GM23338 (cell line): Measurements from ENCODE around the gene UPP1. TPM values are rescaled to one million over a fixed set of nuclear protein-coding genes. Genes with fewer than 3 reads are reported as not detected.

Source experiments
- ATAC-seq: fragments of 200-7000 bp; cut with Tn5 transposase; 3 replicates; pipeline ENCODE4 v1.9.1; 2020
- DNase-seq: peaks from one replicate; pipeline ENCODE4 v3.0.0-alpha.2; 2015; ENCODE audit warnings: low spot score
- H2AFZ ChIP-seq: fragments of 200-600 bp; sonication (generic); 2 replicates; pipeline ENCODE4 v1.8.0; 2016; ENCODE audit warnings: antibody characterized with exemption, mild to moderate bottlenecking, moderate library complexity
- H3F3A ChIP-seq: fragments of 200-600 bp; sonication (generic); replicated peaks from 2 replicates; pipeline ENCODE4 v1.8.0; 2017; ENCODE audit warnings: antibody characterized with exemption, mixed run types, low read depth
- H3K27ac ChIP-seq: fragments of 200-600 bp; sonication (generic); 2 replicates; pipeline ENCODE4 v1.6.1; 2016; ENCODE audit warnings: low read depth
- H3K27me3 ChIP-seq: fragments of 200-600 bp; sonication (generic); 2 replicates; pipeline ENCODE4 v1.8.0; 2016; ENCODE audit warnings: mild to moderate bottlenecking, mixed run types, moderate library complexity; ENCODE audit not compliant: insufficient read depth
- H3K36me3 ChIP-seq: fragments of 200-600 bp; sonication (generic); 2 replicates; pipeline ENCODE4 v1.8.0; 2016; ENCODE audit warnings: mild to moderate bottlenecking; ENCODE audit not compliant: insufficient read depth
- H3K4me1 ChIP-seq: fragments of 200-600 bp; sonication (generic); 2 replicates; pipeline ENCODE4 v1.8.0; 2016; ENCODE audit warnings: mild to moderate bottlenecking, moderate library complexity; ENCODE audit not compliant: insufficient read depth
- H3K4me2 ChIP-seq: fragments of 200-600 bp; sonication (generic); 2 replicates; pipeline ENCODE4 v1.7.1; 2017; ENCODE audit warnings: mixed run types
- H3K4me3 ChIP-seq: fragments of 200-600 bp; sonication (generic); 2 replicates; pipeline ENCODE4 v1.6.1; 2016; ENCODE audit warnings: mixed run types
- H3K79me2 ChIP-seq: fragments of 200-600 bp; sonication (generic); replicated peaks from 2 replicates; pipeline ENCODE4 v1.8.0; 2017; ENCODE audit warnings: mild to moderate bottlenecking; ENCODE audit not compliant: insufficient read depth
- H3K9me2 ChIP-seq: fragments of 200-600 bp; sonication (generic); 2 replicates; pipeline ENCODE4 v1.8.0; 2017; ENCODE audit not compliant: insufficient read depth
- H4K20me1 ChIP-seq: fragments of 200-600 bp; sonication (generic); replicated peaks from 2 replicates; pipeline ENCODE4 v1.8.0; 2017; ENCODE audit warnings: mild to moderate bottlenecking; ENCODE audit not compliant: insufficient read depth
- H3K27ac Mint-ChIP-seq: 2 replicates; pipeline ENCODE4 v1.8.0; 2020; ENCODE audit warnings: inconsistent platforms, mild to moderate bottlenecking, moderate library complexity, mixed read lengths
- H3K27me3 Mint-ChIP-seq: 3 replicates; pipeline ENCODE4 v1.8.0; 2022; ENCODE audit warnings: low read depth, mild to moderate bottlenecking, moderate library complexity, mixed read lengths, inconsistent platforms; ENCODE audit not compliant: insufficient read depth, poor library complexity
- H3K36me3 Mint-ChIP-seq: 3 replicates; pipeline ENCODE4 v1.8.0; 2021; ENCODE audit warnings: low read depth, mild to moderate bottlenecking, inconsistent platforms, moderate library complexity, mixed read lengths
- H3K4me1 Mint-ChIP-seq: 3 replicates; pipeline ENCODE4 v1.8.0; 2020; ENCODE audit warnings: mild to moderate bottlenecking, inconsistent platforms, mixed read lengths
- H3K4me3 Mint-ChIP-seq: 3 replicates; pipeline ENCODE4 v1.8.0; 2021; ENCODE audit warnings: moderate library complexity, mild to moderate bottlenecking, inconsistent platforms, mixed read lengths
- H3K9me3 Mint-ChIP-seq: 3 replicates; pipeline ENCODE4 v1.8.0; 2020; ENCODE audit warnings: moderate library complexity, mild to moderate bottlenecking, inconsistent platforms, mixed read lengths
- CREB1 ChIP-seq: fragments of 250-450 bp; sonication (Bioruptor Pico); IDR thresholded peaks from 2 replicates; pipeline ENCODE4 v1.5.0; 2020; ENCODE audit warnings: low read depth, mild to moderate bottlenecking, moderate library complexity
- ETS1 ChIP-seq: IDR thresholded peaks from 2 replicates; pipeline ENCODE4 v1.6.1; 2016; ENCODE audit warnings: antibody characterized with exemption
- EZH2 ChIP-seq: fragments of 200-600 bp; sonication (generic); IDR thresholded peaks from one replicate; pipeline ENCODE4 v1.8.0; 2017; ENCODE audit warnings: antibody characterized with exemption, mild to moderate bottlenecking, low read depth; ENCODE audit not compliant: unreplicated experiment
- EZH2phosphoT487 ChIP-seq: fragments of 200-600 bp; sonication (generic); IDR thresholded peaks from one replicate; pipeline ENCODE4 v1.8.1; 2018; ENCODE audit warnings: antibody characterized with exemption; ENCODE audit not compliant: unreplicated experiment
- JUNB ChIP-seq: IDR thresholded peaks from one replicate; pipeline ENCODE4 v1.6.1; 2016; ENCODE audit warnings: antibody characterized with exemption; ENCODE audit not compliant: unreplicated experiment
- NANOG ChIP-seq: IDR thresholded peaks from 2 replicates; pipeline ENCODE4 v1.6.1; 2016; ENCODE audit warnings: antibody characterized with exemption, borderline replicate concordance
- STAT1 ChIP-seq: IDR thresholded peaks from one replicate; pipeline ENCODE4 v1.6.1; 2016; ENCODE audit warnings: antibody characterized with exemption; ENCODE audit not compliant: unreplicated experiment
- ZNF331 ChIP-seq: fragments of 250-450 bp; sonication (Bioruptor Pico); IDR thresholded peaks from 2 replicates; pipeline ENCODE4 v1.5.0; 2020; ENCODE audit warnings: low read depth, mild to moderate bottlenecking, moderate library complexity
- ZNF462 ChIP-seq: fragments of 250-450 bp; sonication (Bioruptor Pico); IDR thresholded peaks from 2 replicates; pipeline ENCODE4 v1.5.0; 2020; ENCODE audit warnings: mild to moderate bottlenecking, moderate library complexity
- polyA plus RNA-seq: library from polyadenylated mRNA; unstranded; fragments of >200 nt; fragmentation: Nextera tagmentation; extraction: Ambion mirVana; gene quantifications from 2 replicates; pipeline ENCODE4 v1.2.1, GENCODE V29; 2016
- total RNA-seq: library from RNA; depleted of rRNA; stranded (reverse); fragments of >200 nt; shearing (Covaris generic); gene quantifications from 2 replicates; pipeline ENCODE4 v1.2.3, GENCODE V29; 2014

The UPP1 gene
- total and polyA plus RNA-seq, 2 experiments from 2014 or later: 22.7 to 43.5 TPM

GRCh38 chr7:48088559-48089045, 463 bp upstream of the UPP1 start (continued):
- TF ChIP-seq EZH2phosphoT487 (no peak), ZNF331 (CRISPR knock-in tag) (no peak)

- H3K27me3 ChIP-seq: no peaks in the 10 kb centered on the region
- Mint-ChIP-seq H3K4me1 (peaks cover 40% of the 10 kb centered on the region), H3K27me3 (peaks cover 17% of the 10 kb centered on the region), H3K36me3 (peaks cover 48% of the 10 kb centered on the region), H3K27ac (peak overlapping the region; percentile 51; the same call in 1 of the 2 replicates), H3K9me3 (no peaks in the 10 kb centered on the region), H3K4me3 (peak overlapping the region; percentile 87)
- no peak overlapping the region for H2AFZ ChIP-seq
- peaks cover 19% of the 10 kb centered on the region for H3K4me1 ChIP-seq
- TF ChIP-seq STAT1 (no peak), ETS1 (no peak), EZH2 (no peak), ZNF331 (CRISPR knock-in tag) (no peak)
- DNase-seq (peak; percentile 77), ATAC-seq (peak; percentile 3)
- peaks cover 10% of the 10 kb centered on the region for H3F3A ChIP-seq
- peak overlapping the region; percentile 98 for H3K4me2 ChIP-seq
- no peaks in the 10 kb centered on the region for H3K9me2 ChIP-seq
- H3K79me2 ChIP-seq: 0 out of 2 replicates have a peak, but pooled peaks cover 4% of the 10 kb centered on the region
- peaks cover 13% of the 10 kb centered on the region for H3K36me3 ChIP-seq
- H3K4me3 ChIP-seq: peak overlapping the region; percentile 88
- H4K20me1 ChIP-seq: no peaks in the 10 kb centered on the region
- H3K27ac ChIP-seq: peak overlapping the region; percentile 39; the same call in 1 of the 2 replicates
Measured at GRCh38 chr7:48090095-48090805, 1.2 kb downstream of the UPP1 start.

- peaks cover 26% of the 10 kb centered on the region for H3K4me1 Mint-ChIP-seq
- H3K36me3 Mint-ChIP-seq: peaks cover 61% of the 10 kb centered on the region
- peaks cover 13% of the 10 kb centered on the region for H3K4me1 ChIP-seq
- no peak overlapping the region for H3K27ac ChIP-seq
- H3K27ac Mint-ChIP-seq: no peak overlapping the region
- H4K20me1 ChIP-seq: 0 out of 2 replicates have a peak, but pooled peaks cover 4% of the 10 kb centered on the region
- 0 out of 2 replicates have a peak overlapping the region, but pooled peaks have one; percentile 88 for H3K4me3 ChIP-seq
- H3K27me3 Mint-ChIP-seq: peaks cover 17% of the 10 kb centered on the region
- no peaks in the 10 kb centered on the region for H3K27me3 ChIP-seq
- ATAC-seq: no peak
- 0 out of 2 replicates have a peak overlapping the region, but pooled peaks have one; percentile 98 for H3K4me2 ChIP-seq
- H3K9me2 ChIP-seq: no peaks in the 10 kb centered on the region
- no peaks in the 10 kb centered on the region for H3K9me3 Mint-ChIP-seq
- H3K79me2 ChIP-seq: 0 out of 2 replicates have a peak, but pooled peaks cover 4% of the 10 kb centered on the region
- H3F3A ChIP-seq: peaks cover 10% of the 10 kb centered on the region
- H3K36me3 ChIP-seq: peaks cover 15% of the 10 kb centered on the region
- no peak for DNase-seq
- no peak overlapping the region for H2AFZ ChIP-seq
- H3K4me3 Mint-ChIP-seq: peak overlapping the region; percentile 87; the same call in 1 of the 3 replicates
- no peak for TF ChIP-seq JUNB
- no peak for TF ChIP-seq CREB1 (CRISPR knock-in tag)
- no peak for TF ChIP-seq NANOG
- TF ChIP-seq ZNF462 (CRISPR knock-in tag): no peak
Measured at GRCh38 chr7:48091506-48092433, 2.7 kb downstream of the UPP1 start.
